ENCODE measurements around the gene ADAMTS6. TPM values are rescaled to one million over a fixed set of nuclear protein-coding genes. Genes with fewer than 3 reads are reported as not detected.

The ADAMTS6 gene
- total RNA-seq, 4 donors from 2014 or later = 0.05 to 0.49 (median 0.31) TPM

- Histone ChIP-seq H3K36me3 (no peaks in the 10 kb centered on the region), H3K4me1 (no peaks in the 10 kb centered on the region), H3K4me3 (no peak overlapping the region), H3K9me3 (no peaks in the 10 kb centered on the region), H3K27me3 (no peaks in the 10 kb centered on the region), H3K27ac (no peak overlapping the region)
- in situ Hi-C loops (cut with MboI; ENCODE audit: low sequenced_read_pairs in 4 of 4) = no loop called here
- DNase-seq = no peak
- intact Hi-C loops (cut with DNase I; ENCODE audit: low total_unique reads) = no loop called here
- TF ChIP-seq CTCF (IDR thresholded peaks at IDR 0.05 in 4 of 5, conservative IDR thresholded peaks at IDR 0.05 in 1 of 5) (no peak), POLR2A (IDR thresholded peaks at IDR 0.05) (no peak)
- ATAC-seq = no peak
Observed at GRCh38 chr5:65157906-65158603, 323.7 kb downstream of the ADAMTS6 start.

- H3K9me3 ChIP-seq = no peaks in the 10 kb centered on the region
- no peaks in the 10 kb centered on the region for H3K27me3 ChIP-seq
- no peak overlapping the region for H3K4me3 ChIP-seq
- TF ChIP-seq CTCF (IDR thresholded peaks at IDR 0.05 in 4 of 5, conservative IDR thresholded peaks at IDR 0.05 in 1 of 5) = no peak
- no peak for TF ChIP-seq POLR2A (IDR thresholded peaks at IDR 0.05)
- no peaks in the 10 kb centered on the region for H3K36me3 ChIP-seq
- H3K27ac ChIP-seq = no peak overlapping the region
- intact Hi-C loops (cut with DNase I; ENCODE audit: low total_unique reads) (no loop called here), in situ Hi-C loops (cut with MboI; ENCODE audit: low sequenced_read_pairs in 4 of 4) (no loop called here)
- H3K4me1 ChIP-seq = no peaks in the 10 kb centered on the region
- DNase-seq (no peak), ATAC-seq (no peak)
Observed at GRCh38 chr5:65156933-65157332, 324.8 kb downstream of the ADAMTS6 start.

- Histone ChIP-seq H3K27ac (no peak overlapping the region), H3K9me3 (no peaks in the 10 kb centered on the region), H3K36me3 (no peaks in the 10 kb centered on the region), H3K4me1 (no peaks in the 10 kb centered on the region), H3K4me3 (no peak overlapping the region), H3K27me3 (no peaks in the 10 kb centered on the region)
- ATAC-seq (no peak), DNase-seq (no peak)
- in situ Hi-C loops (cut with MboI; ENCODE audit: low sequenced_read_pairs in 4 of 4) (no loop called here), intact Hi-C loops (cut with DNase I; ENCODE audit: low total_unique reads) (no loop called here)
- no peak for TF ChIP-seq POLR2A (IDR thresholded peaks at IDR 0.05)
Observed at GRCh38 chr5:65152131-65152530, 329.6 kb downstream of the ADAMTS6 start.

GRCh38 chr5:65151614-65152013, 330.1 kb downstream of the ADAMTS6 start:
- intact Hi-C loops (cut with DNase I; ENCODE audit: low total_unique reads) (no loop called here), in situ Hi-C loops (cut with MboI; ENCODE audit: low sequenced_read_pairs in 4 of 4) (no loop called here)
- ATAC-seq = no peak
- DNase-seq = no peak
- no peak for TF ChIP-seq CTCF (IDR thresholded peaks at IDR 0.05 in 4 of 5, conservative IDR thresholded peaks at IDR 0.05 in 1 of 5)
- TF ChIP-seq POLR2A (IDR thresholded peaks at IDR 0.05) = no peak
- no peaks in the 10 kb centered on the region for H3K4me1 ChIP-seq
- H3K36me3 ChIP-seq = no peaks in the 10 kb centered on the region
- no peak overlapping the region for H3K27ac ChIP-seq
- no peaks in the 10 kb centered on the region for H3K9me3 ChIP-seq
- no peaks in the 10 kb centered on the region for H3K27me3 ChIP-seq
- H3K4me3 ChIP-seq = no peak overlapping the region

GRCh38 chr5:65150599-65151304, 331.0 kb downstream of the ADAMTS6 start:
- intact Hi-C loops (cut with DNase I; ENCODE audit: low total_unique reads) (no loop called here), in situ Hi-C loops (cut with MboI; ENCODE audit: low sequenced_read_pairs in 4 of 4) (no loop called here)
- Histone ChIP-seq H3K9me3 (no peaks in the 10 kb centered on the region), H3K4me1 (no peaks in the 10 kb centered on the region), H3K27me3 (no peaks in the 10 kb centered on the region), H3K36me3 (no peaks in the 10 kb centered on the region), H3K27ac (no peak overlapping the region), H3K4me3 (no peak overlapping the region)
- ATAC-seq (no peak), DNase-seq (no peak)
- no peak for TF ChIP-seq POLR2A (IDR thresholded peaks at IDR 0.05)
- TF ChIP-seq CTCF (IDR thresholded peaks at IDR 0.05 in 4 of 5, conservative IDR thresholded peaks at IDR 0.05 in 1 of 5) = no peak
